Ishikawa (cell line): Measurements from ENCODE around the gene HES1.

Experiments
- CEBPB ChIP-seq: IDR thresholded peaks from 2 replicates; pipeline ENCODE4 v1.6.1; 2012
- USF1 ChIP-seq: IDR thresholded peaks from 2 replicates; pipeline ENCODE4 v1.6.1; 2012
- ZBTB7A ChIP-seq: IDR thresholded peaks from 2 replicates; pipeline ENCODE4 v1.6.1; 2012; ENCODE audit warnings: low read depth

- TF ChIP-seq ZBTB7A (no peak), CEBPB (no peak), USF1 (no peak)
These were observed 40.0 kb upstream of the HES1 start for GRCh38 chr3:194095902-194096301.
